HCT116 (cell line): Measurements from ENCODE around the gene MLPH.

Experiments used
- ATF3 ChIP-seq: IDR thresholded peaks from 2 replicates; pipeline ENCODE4 v1.6.1; 2012
- EGR1 ChIP-seq: IDR thresholded peaks from 2 replicates; pipeline ENCODE4 v1.6.1; 2012; ENCODE audit warnings: low read depth
- EZH2phosphoT487 ChIP-seq: fragments of 200-600 bp; IDR thresholded peaks from 2 replicates; pipeline ENCODE4 v1.6.1; 2018; ENCODE audit warnings: antibody characterized with exemption, borderline replicate concordance
- JUND ChIP-seq: IDR thresholded peaks from 2 replicates; pipeline ENCODE4 v1.6.1; 2012
- MAX ChIP-seq: IDR thresholded peaks from 2 replicates; pipeline ENCODE4 v1.6.1; 2012
- POLR2A ChIP-seq: IDR thresholded peaks from 2 replicates; pipeline ENCODE4 v1.7.0; 2011; ENCODE audit warnings: borderline replicate concordance; ENCODE audit not compliant: insufficient read depth, insufficient read length; ENCODE audit errors: extremely low read depth
- POLR2AphosphoS5 ChIP-seq: IDR thresholded peaks from 2 replicates; pipeline ENCODE4 v1.6.1; 2011; ENCODE audit warnings: mild to moderate bottlenecking, low read depth, low read length, moderate library complexity
- TCF7L2 ChIP-seq: IDR thresholded peaks from 2 replicates; pipeline ENCODE4 v1.7.0; 2011; ENCODE audit warnings: borderline replicate concordance, inconsistent platforms; ENCODE audit not compliant: insufficient read depth, insufficient read length; ENCODE audit errors: extremely low read depth
- ZNF274 ChIP-seq: fragments of 200-500 bp; sonication (Bioruptor generic); IDR thresholded peaks from 2 replicates; pipeline ENCODE4 v1.6.1; 2014; ENCODE audit warnings: mild to moderate bottlenecking, low read depth, low read length, inconsistent platforms
- TF ChIP-seq, protein P1 (sequence below), 3 experiments: fragments of 200-600 bp in 1 of 3; sonication (generic) in 1 of 3; IDR thresholded peaks in 2 of 3; conservative IDR thresholded peaks in 1 of 3; 2 replicates each; pipeline ENCODE4 v1.5.1; 2012 to 2017; ENCODE audit warnings: low read depth in 2 of 3, low read length in 2 of 3, antibody characterized with exemption in 1 of 3, borderline replicate concordance in 1 of 3, control low read depth in 1 of 3, mild to moderate bottlenecking in 1 of 3, mixed read lengths in 1 of 3, mixed run types in 1 of 3, moderate library complexity in 1 of 3; ENCODE audit not compliant: insufficient read depth in 1 of 3
- TF ChIP-seq, protein P2 (sequence below): IDR thresholded peaks from 2 replicates; pipeline ENCODE4 v1.6.1; 2012; ENCODE audit warnings: low read depth

DNA sequence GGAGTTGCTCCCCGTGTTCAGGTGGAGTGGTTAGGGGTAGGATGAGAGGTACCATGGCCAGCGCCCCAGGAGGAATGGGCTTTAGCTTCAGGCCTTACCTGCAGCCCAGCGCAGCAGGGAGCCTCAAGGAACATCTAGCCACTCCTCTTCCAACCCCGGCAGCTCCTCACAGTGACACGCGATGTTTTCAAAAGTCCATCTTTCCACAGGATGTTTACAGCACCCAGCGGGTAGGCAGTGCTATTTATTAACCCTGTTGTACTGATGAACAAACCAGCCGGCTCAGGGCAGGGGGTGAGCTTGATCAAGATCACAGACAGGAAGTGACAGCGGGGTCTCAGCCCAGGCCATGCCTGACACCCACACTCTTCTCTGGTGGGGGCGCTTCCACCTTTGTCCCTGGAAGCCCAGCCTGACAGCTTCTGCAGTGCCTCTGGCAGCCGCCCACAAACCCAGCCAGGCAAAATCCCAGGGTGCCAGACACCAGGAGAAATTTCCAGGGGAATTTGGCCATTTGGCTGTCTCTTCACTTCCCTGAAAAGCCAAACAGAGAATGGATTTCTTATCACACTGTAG, 60.9 kb downstream of the MLPH start:
- TF ChIP-seq, protein P1, sequence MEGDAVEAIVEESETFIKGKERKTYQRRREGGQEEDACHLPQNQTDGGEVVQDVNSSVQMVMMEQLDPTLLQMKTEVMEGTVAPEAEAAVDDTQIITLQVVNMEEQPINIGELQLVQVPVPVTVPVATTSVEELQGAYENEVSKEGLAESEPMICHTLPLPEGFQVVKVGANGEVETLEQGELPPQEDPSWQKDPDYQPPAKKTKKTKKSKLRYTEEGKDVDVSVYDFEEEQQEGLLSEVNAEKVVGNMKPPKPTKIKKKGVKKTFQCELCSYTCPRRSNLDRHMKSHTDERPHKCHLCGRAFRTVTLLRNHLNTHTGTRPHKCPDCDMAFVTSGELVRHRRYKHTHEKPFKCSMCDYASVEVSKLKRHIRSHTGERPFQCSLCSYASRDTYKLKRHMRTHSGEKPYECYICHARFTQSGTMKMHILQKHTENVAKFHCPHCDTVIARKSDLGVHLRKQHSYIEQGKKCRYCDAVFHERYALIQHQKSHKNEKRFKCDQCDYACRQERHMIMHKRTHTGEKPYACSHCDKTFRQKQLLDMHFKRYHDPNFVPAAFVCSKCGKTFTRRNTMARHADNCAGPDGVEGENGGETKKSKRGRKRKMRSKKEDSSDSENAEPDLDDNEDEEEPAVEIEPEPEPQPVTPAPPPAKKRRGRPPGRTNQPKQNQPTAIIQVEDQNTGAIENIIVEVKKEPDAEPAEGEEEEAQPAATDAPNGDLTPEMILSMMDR (IDR thresholded peaks at IDR 0.05 in 2 of 3, conservative IDR thresholded peaks at IDR 0.05 in 1 of 3; ENCODE audit: borderline replicate concordance in 1 of 3, insufficient read depth in 1 of 3, low read depth in 2 of 3, low read length in 2 of 3), result no peak
- TF ChIP-seq TCF7L2 (no peak), ZNF274 (no peak), JUND (no peak), EGR1 (no peak), POLR2A (no peak), EZH2phosphoT487 (no peak), ATF3 (no peak), POLR2AphosphoS5 (no peak), MAX (no peak)
- TF ChIP-seq, protein P2, sequence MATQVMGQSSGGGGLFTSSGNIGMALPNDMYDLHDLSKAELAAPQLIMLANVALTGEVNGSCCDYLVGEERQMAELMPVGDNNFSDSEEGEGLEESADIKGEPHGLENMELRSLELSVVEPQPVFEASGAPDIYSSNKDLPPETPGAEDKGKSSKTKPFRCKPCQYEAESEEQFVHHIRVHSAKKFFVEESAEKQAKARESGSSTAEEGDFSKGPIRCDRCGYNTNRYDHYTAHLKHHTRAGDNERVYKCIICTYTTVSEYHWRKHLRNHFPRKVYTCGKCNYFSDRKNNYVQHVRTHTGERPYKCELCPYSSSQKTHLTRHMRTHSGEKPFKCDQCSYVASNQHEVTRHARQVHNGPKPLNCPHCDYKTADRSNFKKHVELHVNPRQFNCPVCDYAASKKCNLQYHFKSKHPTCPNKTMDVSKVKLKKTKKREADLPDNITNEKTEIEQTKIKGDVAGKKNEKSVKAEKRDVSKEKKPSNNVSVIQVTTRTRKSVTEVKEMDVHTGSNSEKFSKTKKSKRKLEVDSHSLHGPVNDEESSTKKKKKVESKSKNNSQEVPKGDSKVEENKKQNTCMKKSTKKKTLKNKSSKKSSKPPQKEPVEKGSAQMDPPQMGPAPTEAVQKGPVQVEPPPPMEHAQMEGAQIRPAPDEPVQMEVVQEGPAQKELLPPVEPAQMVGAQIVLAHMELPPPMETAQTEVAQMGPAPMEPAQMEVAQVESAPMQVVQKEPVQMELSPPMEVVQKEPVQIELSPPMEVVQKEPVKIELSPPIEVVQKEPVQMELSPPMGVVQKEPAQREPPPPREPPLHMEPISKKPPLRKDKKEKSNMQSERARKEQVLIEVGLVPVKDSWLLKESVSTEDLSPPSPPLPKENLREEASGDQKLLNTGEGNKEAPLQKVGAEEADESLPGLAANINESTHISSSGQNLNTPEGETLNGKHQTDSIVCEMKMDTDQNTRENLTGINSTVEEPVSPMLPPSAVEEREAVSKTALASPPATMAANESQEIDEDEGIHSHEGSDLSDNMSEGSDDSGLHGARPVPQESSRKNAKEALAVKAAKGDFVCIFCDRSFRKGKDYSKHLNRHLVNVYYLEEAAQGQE, result no peak; the same call in 1 of the 2 replicates
